ENCODE measurements around the gene POLL.

GRCh38 chr10:101587725-101588653 lies at the start of gene POLL, which contains the start of gene DPCD:
- TF ChIP-seq CTCF (IDR thresholded peaks at IDR 0.05; ENCODE audit: insufficient read depth, low read length): no peak
- no peak for TF ChIP-seq REST (IDR thresholded peaks at IDR 0.05; ENCODE audit: insufficient replicate concordance, low read depth)
- TF ChIP-seq POLR2AphosphoS5 (IDR thresholded peaks at IDR 0.05; ENCODE audit: low read depth): no peak
